ENCODE measurements around the gene HABP2.

Gene HABP2

GRCh38 chr10:113553149-113553548 lies 296 bp downstream of the HABP2 start:
- Histone ChIP-seq H3K27ac (no peak overlapping the region), H3K4me3 (no peak overlapping the region)
- DNase-seq (ENCODE audit: low spot score) = no peak
- no peak for TF ChIP-seq CTCF (IDR thresholded peaks at IDR 0.05)

GRCh38 chr10:113554214-113554613 lies 1.4 kb downstream of the HABP2 start:
- no peak for DNase-seq (ENCODE audit: low spot score)
- H3K27ac ChIP-seq = no peak overlapping the region
- TF ChIP-seq CTCF (IDR thresholded peaks at IDR 0.05) = no peak
- no peak overlapping the region for H3K4me3 ChIP-seq

- Histone ChIP-seq H3K27ac (no peak overlapping the region), H3K4me3 (no peak overlapping the region)
- DNase-seq (ENCODE audit: low spot score) = no peak
- no peak for TF ChIP-seq CTCF (IDR thresholded peaks at IDR 0.05)
Observed at GRCh38 chr10:113555245-113555644, 2.4 kb downstream of the HABP2 start.

GRCh38 chr10:113555751-113556150 lies 2.9 kb downstream of the HABP2 start:
- TF ChIP-seq CTCF (IDR thresholded peaks at IDR 0.05) = no peak
- Histone ChIP-seq H3K4me3 (no peak overlapping the region), H3K27ac (no peak overlapping the region)
- DNase-seq (ENCODE audit: low spot score) = no peak

- no peak for DNase-seq (ENCODE audit: low spot score)
- Histone ChIP-seq H3K27ac (peak overlapping the region in 1 of 2 donors; percentile 19), H3K4me3 (peak overlapping the region; percentile 4)
- TF ChIP-seq CTCF (IDR thresholded peaks at IDR 0.05) = no peak
Observed at GRCh38 chr10:113557424-113557862, 4.6 kb downstream of the HABP2 start.

- Histone ChIP-seq H3K27ac (peak overlapping the region in 1 of 2 donors; percentile 19), H3K4me3 (peak overlapping the region; percentile 4)
- DNase-seq (ENCODE audit: low spot score) = no peak
- no peak for TF ChIP-seq CTCF (IDR thresholded peaks at IDR 0.05)
Observed at GRCh38 chr10:113557903-113558321, 5.1 kb downstream of the HABP2 start.

GRCh38 chr10:113560071-113560470 lies 7.2 kb downstream of the HABP2 start:
- Histone ChIP-seq H3K27ac (no peak overlapping the region), H3K4me3 (no peak overlapping the region)
- TF ChIP-seq CTCF (IDR thresholded peaks at IDR 0.05) = no peak
- no peak for DNase-seq (ENCODE audit: low spot score)

Measured in coronary artery (tissue), 2 donors.